SK-N-MC (cell line): ENCODE results near the gene RCAN2.

Experiments
- EZH2 ChIP-seq: fragments of 200-600 bp; sonication (generic); IDR thresholded peaks from one replicate; pipeline ENCODE4 v1.6.1; 2017; ENCODE audit warnings: antibody characterized with exemption
- POLR2AphosphoS5 ChIP-seq: IDR thresholded peaks from 2 replicates; pipeline ENCODE4 v1.6.1; 2012; ENCODE audit warnings: mild to moderate bottlenecking, low read depth, low read length, borderline replicate concordance

- no peak for TF ChIP-seq POLR2AphosphoS5
- no peak for TF ChIP-seq EZH2
Observed at GRCh38 chr6:46366190-46366900, 124.9 kb downstream of the RCAN2 start.
